NCI-H1417 treated with DMSO at 0.1 percent for 48 hours (cell line): ENCODE results near the gene TMEM43.

Experiments used
- DNase-seq: peaks from one replicate; lab custom pipeline; 2025; lab: John Stamatoyannopoulos, UW

Gene TMEM43

GRCh38 chr3:14122301-14122700 lies 2.6 kb upstream of the TMEM43 start:
- DNase-seq = no peak

GRCh38 chr3:14123308-14124222 lies 1.3 kb upstream of the TMEM43 start:
- DNase-seq = no peak

GRCh38 chr3:14124223-14124614 lies 633 bp upstream of the TMEM43 start:
- no peak for DNase-seq

DNA sequence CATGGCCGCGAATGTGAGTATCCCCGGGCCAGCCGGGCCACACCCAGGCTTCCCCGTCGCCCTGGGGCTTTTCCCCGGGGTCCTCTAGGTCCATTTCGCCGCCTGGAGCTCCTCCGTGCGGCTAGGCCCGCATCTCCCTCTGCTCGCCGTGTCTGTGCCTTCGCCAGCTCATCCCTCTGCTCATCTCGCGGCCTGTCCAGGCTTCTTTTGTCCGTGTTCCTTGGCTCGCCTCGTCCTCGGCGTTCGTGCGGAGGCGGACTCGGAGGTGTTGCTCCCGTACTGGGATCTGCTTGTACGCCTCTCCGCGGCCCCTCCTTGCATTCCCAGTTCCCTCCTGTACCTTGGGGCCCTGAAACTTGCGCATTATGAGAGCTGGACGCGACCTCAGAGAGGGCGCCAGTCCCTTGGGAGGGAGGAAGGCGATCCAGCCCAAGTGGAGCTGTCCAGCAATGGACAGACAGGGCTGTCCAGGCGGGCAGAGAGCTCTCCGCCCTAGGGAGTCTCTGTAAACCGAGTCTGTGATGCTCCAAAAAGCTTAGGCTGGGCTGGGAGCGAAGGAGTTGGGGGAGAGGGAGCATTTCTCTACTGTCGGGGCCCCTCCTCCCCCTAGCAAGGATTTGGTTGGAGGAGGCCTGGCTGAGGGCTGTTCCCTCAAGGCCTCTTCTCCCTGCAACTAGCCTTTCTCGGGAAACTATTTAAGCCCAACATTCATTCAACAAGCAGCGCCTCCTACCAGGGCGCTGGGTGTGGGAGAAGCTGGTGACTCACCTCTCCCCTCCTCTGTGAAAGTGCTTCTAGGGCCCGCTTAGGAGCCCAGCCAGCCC lies 553 bp downstream of the TMEM43 start:
- DNase-seq = no peak

DNA sequence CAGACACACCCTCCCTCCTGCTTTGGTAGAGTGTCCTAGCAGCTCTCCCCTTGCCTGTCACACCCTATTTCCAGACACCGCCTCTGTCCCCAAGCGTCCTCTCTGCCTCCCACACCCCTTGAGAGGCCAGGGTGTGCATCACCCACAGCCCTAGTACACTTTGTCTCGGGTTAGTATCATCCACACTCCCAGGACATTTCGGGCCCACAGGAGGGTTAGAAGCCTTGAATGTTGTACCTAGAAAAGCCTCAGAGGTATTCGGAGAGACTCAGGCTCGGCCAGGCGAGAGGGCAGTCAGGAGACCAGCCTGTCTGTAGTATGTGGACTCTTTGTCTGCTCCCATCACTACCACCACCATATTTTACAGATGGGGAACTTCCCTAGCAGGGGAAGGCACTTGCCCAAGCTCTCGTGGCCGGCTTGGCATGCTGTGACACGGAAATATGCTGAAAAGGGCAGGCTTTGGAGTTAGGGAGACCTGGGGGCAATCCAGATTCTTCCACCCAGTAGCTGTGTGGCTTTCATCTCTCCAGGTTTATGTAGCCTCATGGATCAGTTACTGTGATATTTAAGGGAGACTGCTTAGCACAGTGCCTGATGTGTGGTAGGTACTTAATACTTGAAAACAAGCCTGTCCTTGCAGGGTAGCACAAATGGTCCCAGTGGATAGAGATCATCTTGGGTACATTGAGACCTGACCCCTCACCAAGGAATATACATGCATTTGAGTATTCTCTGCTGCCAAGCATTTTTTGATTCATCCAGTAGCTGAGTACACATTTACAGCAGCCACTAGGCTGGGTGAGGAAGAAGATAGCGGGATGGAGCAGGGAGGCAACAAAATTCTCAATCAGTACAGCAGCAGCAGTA lies 1.4 kb downstream of the TMEM43 start:
- no peak for DNase-seq

- no peak for DNase-seq
Observed at GRCh38 chr3:14126887-14127505, 2.1 kb downstream of the TMEM43 start.

GRCh38 chr3:14127516-14128161 lies 2.8 kb downstream of the TMEM43 start:
- no peak for DNase-seq

DNA sequence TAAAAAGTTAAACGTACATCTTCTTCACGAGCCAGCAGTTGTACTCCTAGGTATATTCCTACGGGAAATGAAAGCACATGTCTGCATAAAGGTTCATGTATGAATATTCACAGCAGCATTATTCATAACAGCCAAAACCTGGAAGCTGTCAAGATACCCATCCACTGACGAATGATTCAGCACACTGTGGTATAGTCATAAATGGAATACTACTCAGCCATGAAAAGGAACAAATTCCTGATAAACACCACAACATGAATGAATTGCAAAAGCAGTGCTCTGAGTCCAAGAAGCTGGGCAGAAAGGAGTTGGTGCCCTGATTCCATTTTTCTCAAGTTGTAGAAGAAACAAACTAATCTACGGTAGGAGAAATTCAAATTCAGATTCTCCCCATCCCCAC lies 3.9 kb downstream of the TMEM43 start:
- DNase-seq = no peak

- no peak for DNase-seq
Observed at GRCh38 chr3:14129296-14129695, 4.4 kb downstream of the TMEM43 start.

GRCh38 chr3:14130230-14130629 lies 5.4 kb downstream of the TMEM43 start:
- no peak for DNase-seq

DNA sequence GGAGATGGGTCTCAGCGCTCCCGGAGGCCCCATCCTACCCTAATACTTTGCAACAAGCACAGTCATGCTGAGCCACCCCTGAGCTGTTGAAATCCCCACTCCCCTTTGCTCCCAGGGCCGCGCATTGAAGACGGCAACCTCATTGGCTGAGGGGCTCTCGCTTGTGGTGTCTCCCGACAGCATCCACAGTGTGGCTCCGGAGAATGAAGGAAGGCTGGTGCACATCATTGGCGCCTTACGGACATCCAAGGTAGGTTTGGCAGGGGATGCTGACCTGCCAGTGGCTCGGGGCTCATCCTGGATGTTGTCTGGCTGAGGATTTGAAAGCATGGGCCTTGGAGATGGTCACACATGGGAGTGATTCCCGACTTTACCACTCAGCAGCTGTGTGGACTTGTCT lies 5.9 kb downstream of the TMEM43 start:
- no peak for DNase-seq

DNA sequence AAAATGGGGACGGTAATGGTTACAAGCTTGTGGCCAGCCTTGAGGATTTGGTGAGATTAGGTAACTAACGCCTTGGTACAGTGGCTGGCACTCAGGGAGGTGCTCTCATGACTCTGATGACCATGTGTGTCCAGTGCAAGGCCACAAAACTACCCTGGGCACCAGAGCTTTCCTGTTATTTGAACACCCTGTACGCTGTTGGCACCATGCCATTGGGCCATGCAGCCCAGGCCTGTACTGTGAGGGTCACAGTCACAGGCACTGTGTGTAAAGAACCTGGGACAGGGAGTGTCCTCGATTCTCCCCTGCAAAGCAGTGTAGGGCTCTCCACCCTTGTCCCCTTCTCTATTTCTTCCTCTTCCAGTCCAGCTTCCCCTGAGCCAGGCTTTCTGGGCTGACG lies 6.3 kb downstream of the TMEM43 start:
- DNase-seq = no peak

DNA sequence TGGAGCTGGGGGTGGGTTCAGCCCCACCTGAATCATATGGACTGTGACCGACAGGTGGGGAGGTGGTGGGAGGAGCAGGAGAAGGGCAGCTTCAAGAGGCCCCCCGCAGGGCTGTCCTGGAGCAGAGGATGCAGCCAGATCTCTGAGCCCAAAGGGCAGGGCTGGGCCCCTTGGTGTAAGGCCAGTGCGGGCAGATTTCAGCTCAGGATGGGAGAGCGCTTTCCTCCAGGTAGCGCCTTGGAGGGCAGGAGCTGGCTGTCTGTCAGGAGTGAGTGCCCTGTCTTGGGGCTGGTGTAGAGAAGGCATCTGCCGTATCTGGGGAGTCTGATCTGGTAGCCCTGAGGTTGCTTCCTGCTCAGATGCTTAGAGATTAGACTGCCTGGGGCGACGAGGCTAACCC lies 7.3 kb downstream of the TMEM43 start:
- DNase-seq = no peak

DNA sequence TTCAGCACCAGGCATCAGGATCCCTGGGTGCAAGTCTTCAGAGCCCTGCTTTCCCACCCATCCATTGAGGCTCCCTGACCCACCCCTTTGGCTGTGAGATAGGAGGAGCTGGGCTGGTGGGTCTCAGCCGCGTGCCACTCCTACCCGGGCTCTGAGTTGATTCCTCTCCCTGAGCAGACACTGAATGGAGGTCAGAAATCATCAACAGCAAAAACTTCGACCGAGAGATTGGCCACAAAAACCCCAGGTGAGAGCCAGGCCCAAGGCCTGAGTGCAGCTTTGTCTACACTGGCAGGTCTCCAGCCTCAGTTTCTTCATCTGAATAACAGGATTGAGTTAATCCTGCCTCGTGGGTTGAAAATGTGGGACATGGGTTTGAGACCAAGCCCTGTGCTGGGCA lies 7.8 kb downstream of the TMEM43 start:
- DNase-seq = no peak

GRCh38 chr3:14133188-14133800 lies 8.4 kb downstream of the TMEM43 start:
- no peak for DNase-seq

GRCh38 chr3:14133876-14134275 lies 9.0 kb downstream of the TMEM43 start:
- no peak for DNase-seq

DNA sequence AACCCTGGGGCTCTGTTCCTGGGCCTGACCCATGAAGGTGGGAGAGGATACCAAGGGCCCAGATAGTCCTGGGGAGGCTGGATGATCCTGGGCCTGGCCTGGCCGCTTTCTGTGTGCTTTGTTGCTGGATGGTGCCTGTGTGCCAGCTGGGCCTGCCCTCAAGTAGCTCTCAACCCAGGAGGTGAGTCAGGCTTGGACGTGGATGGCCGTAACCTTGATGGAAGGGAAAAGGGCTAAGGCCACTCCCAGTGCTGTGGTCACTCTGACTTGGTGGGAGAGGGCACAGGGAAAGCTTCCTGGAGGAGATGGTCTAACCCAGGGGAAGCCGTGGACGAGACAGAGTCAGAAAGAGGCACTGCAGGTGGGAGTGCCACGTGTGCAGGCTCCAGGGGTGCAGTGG lies 9.4 kb downstream of the TMEM43 start:
- DNase-seq = no peak

DNA sequence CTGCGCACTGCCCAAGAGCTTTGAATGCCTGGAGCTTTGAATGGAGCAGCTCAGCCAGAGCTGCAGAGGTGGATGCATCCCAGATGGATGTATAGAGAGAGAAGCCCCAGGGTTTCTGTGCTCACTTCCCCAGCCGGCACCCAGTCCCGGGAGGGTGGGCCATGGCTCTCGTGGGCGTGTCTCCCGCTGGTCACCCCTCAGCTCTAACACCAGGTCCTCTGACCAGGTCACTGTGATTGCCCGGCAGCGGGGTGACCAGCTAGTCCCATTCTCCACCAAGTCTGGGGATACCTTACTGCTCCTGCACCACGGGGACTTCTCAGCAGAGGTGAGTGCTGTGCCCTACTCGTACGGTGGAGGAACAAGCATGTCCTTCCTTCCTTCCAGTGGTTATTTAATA lies 10.7 kb downstream of the TMEM43 start:
- no peak for DNase-seq

DNA sequence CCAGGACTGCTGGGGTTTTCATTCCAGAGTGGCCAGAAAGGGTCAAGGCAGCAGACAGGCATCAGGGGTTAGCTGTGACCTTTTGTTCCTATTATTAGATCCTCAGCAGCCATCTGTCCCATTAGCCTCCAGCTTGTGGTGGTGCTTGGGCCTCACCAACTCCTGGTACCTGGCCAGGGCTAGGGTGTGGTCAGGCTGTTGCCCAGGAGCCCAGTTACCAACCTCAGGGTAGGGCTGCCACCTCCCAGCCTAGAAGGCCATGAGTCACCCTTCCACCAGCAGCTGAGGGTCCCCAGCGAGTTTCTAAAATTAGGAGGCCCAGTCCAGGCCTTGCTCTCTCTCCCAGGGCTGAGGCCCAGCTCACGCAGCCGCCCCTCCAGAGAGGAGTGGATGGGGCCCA lies 12.2 kb downstream of the TMEM43 start:
- DNase-seq = no peak

DNA sequence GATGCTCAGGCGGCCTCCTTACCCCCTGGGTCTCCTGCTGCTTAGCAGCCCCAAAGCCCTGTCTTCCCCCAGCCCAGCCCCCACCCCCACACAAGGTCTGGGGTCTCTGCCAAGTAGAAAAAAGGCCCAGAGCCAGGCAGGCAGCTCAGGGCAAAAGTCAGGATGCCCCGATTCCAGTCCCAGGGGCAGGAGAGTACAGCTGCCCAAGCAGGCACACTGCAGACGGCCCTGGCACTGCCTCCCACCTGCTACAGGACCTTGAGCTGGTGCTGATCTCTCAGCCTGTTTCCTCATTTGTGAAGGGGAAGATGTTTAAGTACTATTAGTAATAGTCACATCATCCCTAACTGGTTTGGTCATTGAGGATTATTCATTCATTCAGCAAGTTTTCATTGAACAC lies 12.6 kb downstream of the TMEM43 start:
- no peak for DNase-seq
